ENCODE measurements around the gene UMOD.

DNA sequence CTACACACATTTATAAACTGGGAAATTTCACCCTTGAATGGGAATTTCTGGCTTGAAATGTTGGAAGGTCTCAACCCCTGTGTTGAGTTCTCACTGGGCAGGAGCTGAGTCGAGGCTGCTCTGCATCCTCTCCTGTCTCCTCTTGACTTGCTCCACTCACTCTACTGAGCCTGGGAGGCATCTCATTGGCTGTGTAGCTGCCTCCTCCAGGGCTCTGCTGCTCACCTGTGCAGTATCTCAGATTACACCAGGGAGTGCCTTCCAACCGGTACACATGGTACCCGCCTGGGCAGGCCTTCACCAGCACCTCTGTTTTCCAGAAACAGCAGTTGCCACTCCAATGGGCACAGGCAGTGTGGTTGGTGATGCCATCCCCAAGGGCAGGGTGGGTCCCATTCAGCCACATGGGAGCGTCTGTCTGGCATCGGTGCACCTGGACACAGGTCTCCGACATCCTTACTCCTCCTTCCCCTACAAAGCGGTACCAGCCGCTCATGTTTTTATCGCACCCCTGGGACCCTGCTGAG, 28.9 kb downstream of the UMOD start:
- no peak for TF ChIP-seq CTCF (conservative IDR thresholded peaks at IDR 0.05; ENCODE audit: low read depth, low read length)
- no peak for TF ChIP-seq EZH2 (IDR thresholded peaks at IDR 0.05; ENCODE audit: low read length, unreplicated experiment)
- TF ChIP-seq EZH2phosphoT487 (IDR thresholded peaks at IDR 0.05; ENCODE audit: borderline replicate concordance, low read length): no peak
